Activated T-helper 1 cell treated with Interleukin-2 at 50 U/mL for 16 hours (primary cell): ENCODE data around the gene GARS1.

Experiments
- DNase-seq: peaks from one replicate; pipeline ENCODE4 v3.0.0-alpha.2; 2020; ENCODE audit warnings: low read depth

GARS1 gene

GRCh38 chr7:30656006-30656957 is 61.6 kb downstream of the GARS1 start:
- DNase-seq = no peak

- DNase-seq = no peak
Observed at GRCh38 chr7:30657131-30657530, 62.5 kb downstream of the GARS1 start.

DNA sequence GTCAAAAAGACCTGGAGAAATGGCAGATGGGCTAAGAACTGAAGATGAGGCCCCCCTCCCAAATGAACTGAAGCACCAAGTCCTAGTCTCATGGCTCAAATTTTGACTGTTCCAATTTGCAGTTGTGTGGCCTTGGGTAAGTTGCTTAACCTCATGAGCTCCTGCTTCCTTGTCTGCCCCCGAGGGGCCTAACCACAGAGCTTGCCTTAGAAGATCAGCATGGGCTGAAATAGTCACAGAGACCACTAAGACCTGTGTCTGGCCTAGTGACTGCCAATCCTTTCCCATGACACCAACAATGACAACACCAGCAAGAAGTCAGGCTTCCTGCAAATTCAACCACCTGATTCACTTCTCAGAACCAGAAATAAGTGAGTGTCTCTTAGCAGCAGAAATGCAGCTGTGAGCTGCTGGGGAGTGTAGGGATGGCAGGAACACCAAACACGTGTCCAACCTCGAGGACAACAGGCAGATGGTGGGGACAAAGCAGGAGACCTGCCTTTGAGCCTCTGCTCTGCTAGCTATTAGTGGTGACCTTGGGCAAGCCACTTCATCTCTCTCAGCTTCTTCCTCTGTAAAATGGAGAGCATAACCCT is 63.9 kb downstream of the GARS1 start:
- no peak for DNase-seq

DNA sequence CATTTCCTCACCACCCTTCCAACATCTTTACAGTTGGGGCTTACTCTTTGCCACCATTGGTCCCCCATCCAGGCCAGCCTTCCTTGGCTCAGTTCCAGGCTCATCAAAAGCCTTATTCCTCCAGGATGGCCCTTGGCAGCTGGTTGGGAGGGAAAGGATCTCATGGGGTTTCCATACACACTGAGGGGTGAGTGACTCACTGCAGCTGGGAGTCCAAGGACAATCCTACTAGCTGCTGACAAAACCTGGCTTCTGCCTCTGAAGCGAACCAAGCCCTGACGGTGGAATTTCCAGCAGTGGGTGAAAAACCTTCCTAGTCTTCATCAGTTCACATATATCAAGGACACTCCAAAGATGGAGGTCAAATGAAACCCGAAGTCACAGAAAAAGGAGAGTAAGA is 64.6 kb downstream of the GARS1 start:
- no peak for DNase-seq

DNA sequence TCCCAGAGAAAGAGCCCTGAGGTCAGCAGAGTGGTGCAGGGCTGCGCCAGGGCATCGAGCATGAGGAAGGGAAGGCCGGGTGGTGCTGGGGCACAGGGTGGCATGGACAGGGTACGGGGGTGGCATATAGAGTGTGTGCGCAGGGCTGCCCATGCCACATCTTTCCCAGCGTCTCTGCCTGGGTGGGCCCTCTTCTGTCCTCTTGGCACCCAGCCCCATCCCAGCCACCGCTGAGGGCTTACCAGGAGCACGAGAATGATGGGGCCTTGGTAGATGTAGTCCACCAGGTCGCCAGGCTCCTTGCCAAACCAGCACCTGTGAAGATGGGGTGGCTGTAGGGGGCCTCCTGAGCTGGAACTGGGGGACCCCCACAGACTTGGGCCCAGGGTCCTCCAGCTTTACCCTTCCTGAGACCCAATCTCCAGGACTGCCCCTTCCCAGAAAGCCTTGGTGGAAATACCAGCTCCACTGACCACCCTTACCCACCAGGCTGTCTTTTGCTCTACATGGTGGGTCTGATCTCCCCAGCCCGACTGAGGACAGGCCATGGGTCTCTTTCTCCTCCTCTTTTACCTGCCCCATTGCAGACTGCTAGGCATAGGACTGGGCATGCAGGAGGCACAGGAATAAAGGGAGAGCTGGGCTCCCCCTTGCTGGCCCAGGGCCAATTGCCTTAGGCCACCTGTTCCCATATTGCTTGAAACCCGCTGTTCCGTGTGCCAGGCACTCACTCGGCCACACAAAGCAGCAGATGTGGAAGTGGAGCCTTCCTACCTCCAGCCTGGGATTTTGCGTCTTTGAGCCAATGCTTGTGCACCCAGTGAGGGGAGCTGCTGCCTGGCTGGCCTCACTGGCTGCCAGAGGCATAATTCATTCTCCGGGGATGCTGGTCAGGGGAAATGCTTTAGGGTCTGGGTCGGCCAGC is 65.9 kb downstream of the GARS1 start:
- DNase-seq = no peak

- DNase-seq = no peak
Observed at GRCh38 chr7:30661926-30662325, 67.2 kb downstream of the GARS1 start.

GRCh38 chr7:30662431-30662939 is 67.8 kb downstream of the GARS1 start:
- no peak for DNase-seq

GRCh38 chr7:30663414-30663813 is 68.7 kb downstream of the GARS1 start:
- no peak for DNase-seq

DNA sequence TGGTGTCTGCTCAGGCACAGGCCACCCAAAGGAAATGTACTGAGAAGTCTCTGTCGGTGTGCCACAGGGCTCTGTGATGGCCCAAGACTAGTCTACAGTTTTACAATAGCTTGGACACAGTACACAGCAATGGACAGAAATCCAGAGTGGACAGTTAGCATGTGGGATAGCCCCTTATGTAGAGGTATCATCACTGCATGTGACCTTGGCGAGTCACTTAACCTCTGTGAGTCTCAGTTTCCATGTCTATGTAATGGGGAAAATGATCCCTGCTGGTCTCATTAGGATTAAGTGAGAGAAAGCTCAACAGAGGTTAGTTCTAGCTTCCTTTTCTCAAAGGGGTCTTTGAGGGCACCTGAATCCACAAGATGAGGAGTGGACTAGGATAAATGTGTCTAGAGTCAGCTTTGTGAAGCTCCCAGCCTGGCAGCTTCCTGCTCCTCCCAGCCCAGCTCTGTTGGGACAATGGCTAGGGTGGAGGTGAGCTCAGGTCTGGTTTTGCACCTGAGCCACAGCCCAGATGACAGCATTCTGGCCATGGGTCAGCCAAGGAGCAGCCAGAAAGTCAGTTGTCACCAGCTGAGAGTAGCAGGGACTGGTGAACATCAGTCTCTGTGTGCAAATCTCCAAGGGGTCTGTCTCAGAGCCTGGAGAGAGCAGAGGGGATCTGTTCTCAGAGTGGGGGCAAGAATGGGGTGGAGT is 69.7 kb downstream of the GARS1 start:
- no peak for DNase-seq

- no peak for DNase-seq
Observed at GRCh38 chr7:30665043-30665442, 70.4 kb downstream of the GARS1 start.

- no peak for DNase-seq
Observed at GRCh38 chr7:30665449-30665848, 70.8 kb downstream of the GARS1 start.

DNA sequence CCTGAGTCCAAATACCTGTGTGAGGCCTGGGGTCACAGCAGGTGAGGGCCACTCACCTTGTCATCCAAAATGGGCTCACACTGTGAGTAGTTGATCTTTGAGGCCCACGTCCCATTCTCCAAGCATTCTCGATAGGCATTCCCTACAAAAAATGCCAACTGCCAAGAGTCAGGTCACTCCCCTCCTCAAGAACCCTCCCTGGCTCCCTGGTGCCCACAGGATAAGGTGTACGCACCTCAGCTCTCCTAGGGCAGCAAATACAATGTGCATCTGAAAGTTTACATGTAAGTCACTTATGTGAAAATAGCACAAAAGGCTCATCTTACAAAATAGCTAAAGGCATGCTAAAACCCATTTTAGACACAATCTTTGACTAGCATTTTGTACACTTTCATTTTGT is 72.5 kb downstream of the GARS1 start:
- no peak for DNase-seq

DNA sequence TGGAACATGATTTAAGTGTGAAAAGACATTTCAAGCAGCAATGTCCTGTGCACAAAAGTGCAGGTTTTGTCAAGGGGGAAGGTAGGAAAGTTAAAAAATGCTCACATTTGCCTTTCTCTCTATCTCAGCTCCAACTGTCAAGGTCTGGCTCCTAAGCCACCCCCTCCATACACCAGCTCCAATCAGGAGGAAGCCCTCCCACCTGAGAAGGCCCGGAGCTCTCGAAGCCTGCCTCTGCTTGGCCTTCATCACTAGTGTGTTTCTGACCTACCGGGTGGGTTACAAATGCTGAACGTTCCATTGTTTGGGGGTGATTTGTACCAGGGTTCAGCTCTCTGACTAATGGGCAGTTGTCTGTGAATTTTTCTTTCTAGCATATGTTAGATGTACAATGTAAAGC is 73.4 kb downstream of the GARS1 start:
- DNase-seq = no peak

GRCh38 chr7:30671793-30672465 is 77.3 kb downstream of the GARS1 start:
- DNase-seq = no peak

DNA sequence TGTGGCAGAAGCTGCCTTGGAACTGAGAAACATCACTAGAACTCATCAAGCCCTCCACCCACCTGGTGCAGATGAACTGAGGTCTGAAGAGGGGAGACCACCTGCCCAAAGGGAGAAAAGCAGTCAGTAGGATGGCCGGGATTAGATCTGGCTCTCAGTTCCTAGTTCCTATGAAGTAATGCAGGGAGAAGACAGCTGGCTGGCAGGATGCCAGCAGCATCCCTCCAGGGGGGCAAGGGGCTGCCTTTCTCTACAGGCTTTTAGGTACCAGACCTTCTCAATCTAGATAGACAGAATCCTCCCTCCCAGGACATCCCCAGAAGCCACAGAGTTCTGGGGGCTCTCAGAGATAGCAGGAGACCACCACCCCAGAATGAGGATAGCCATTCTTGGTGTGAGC is 79.7 kb downstream of the GARS1 start:
- DNase-seq = no peak

- no peak for DNase-seq
Observed at GRCh38 chr7:30674876-30675275, 80.2 kb downstream of the GARS1 start.

GRCh38 chr7:30678805-30679204 is 84.1 kb downstream of the GARS1 start:
- no peak for DNase-seq

DNA sequence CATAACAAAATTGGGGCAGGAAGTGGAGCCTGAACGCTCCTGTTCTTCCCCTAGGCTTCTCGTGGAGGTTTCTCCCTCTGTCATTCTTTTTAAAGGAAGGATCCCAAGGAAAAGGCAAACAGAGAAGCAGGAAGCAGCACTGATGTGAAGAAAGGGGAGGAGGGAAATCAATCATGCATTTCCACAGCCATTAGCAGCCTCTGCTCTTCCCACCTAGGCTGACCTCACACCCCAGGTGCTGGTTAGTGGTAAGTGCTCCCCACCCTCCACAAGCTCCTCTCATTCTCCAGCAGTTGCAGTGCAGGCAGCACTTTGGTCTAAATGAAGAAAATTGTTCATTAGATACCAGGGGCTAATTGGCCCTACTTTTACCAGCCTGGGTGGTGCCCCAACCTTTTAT is 85.0 kb downstream of the GARS1 start:
- DNase-seq = no peak

GRCh38 chr7:30681331-30681797 is 86.7 kb downstream of the GARS1 start:
- no peak for DNase-seq

GRCh38 chr7:30681815-30682211 is 87.1 kb downstream of the GARS1 start:
- no peak for DNase-seq
